ENCODE measurements around the gene LIMD2.
A peak's percentile ranks its signal among the peaks of the same experiment; 100 is the strongest.

LIMD2 gene

DNA sequence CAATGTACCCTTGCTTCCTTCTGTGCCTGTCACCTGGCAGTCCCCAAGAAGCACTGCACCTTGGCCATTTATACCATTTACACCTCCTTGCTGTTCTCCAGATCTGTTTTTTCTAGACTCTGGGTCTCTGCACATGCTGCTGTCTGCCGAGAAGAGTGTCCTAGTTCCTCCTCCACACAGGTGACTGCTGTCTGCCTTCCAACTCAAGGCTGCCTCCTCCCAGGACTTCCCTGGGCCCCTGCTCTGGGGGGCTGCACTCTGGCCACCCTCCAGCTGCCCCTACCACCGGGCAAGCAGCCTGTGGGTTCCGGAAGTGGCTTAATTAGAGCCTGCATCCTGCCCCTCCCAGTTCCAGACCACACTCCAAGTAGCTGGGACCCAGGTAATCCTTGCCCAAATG, 5.7 kb upstream of the LIMD2 start:
- H3K4me1 Mint-ChIP-seq (ENCODE audit: low read depth) = peaks cover 66% of the 10 kb centered on the region
- H3K36me3 Mint-ChIP-seq (ENCODE audit: low read depth) = peaks cover 59% of the 10 kb centered on the region
- H3K4me3 Mint-ChIP-seq = peak overlapping the region; percentile 61
- H3K9me3 Mint-ChIP-seq = no peaks in the 10 kb centered on the region
- no peak for DNase-seq (ENCODE audit: low spot score)
- H3K27ac Mint-ChIP-seq = peak overlapping the region; percentile 81
- H3K27me3 Mint-ChIP-seq (ENCODE audit: low read depth) = no peaks in the 10 kb centered on the region

GRCh38 chr17:63704836-63705235, 4.9 kb upstream of the LIMD2 start:
- peak overlapping the region; percentile 81 for H3K27ac Mint-ChIP-seq
- H3K9me3 Mint-ChIP-seq = no peaks in the 10 kb centered on the region
- H3K36me3 Mint-ChIP-seq (ENCODE audit: low read depth) = peaks cover 53% of the 10 kb centered on the region
- H3K4me1 Mint-ChIP-seq (ENCODE audit: low read depth) = peaks cover 61% of the 10 kb centered on the region
- H3K4me3 Mint-ChIP-seq = no peak overlapping the region
- no peak for DNase-seq (ENCODE audit: low spot score)
- no peaks in the 10 kb centered on the region for H3K27me3 Mint-ChIP-seq (ENCODE audit: low read depth)

DNA sequence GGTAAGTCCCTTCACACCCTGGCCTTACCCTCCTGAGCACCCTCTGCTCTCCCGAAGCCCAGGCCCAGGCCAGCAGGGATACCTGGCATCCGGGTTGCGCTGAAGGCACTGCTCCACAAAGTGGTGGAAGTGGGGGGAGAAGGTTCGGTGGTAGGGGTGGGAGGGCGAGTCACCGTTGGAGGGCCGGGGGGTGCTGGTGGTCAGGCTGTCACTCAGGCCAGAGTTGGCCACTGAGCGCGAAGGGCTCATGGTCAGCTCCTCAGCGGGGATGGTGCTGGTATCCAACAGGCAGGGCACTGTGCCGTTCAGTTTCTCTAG, 4.3 kb upstream of the LIMD2 start:
- Mint-ChIP-seq H3K27ac (no peak overlapping the region), H3K4me3 (no peak overlapping the region), H3K36me3 (ENCODE audit: low read depth) (peaks cover 51% of the 10 kb centered on the region), H3K4me1 (ENCODE audit: low read depth) (peaks cover 55% of the 10 kb centered on the region), H3K9me3 (no peaks in the 10 kb centered on the region), H3K27me3 (ENCODE audit: low read depth) (no peaks in the 10 kb centered on the region)
- no peak for DNase-seq (ENCODE audit: low spot score)

- peak overlapping the region; percentile 92 for H3K4me3 Mint-ChIP-seq
- no peaks in the 10 kb centered on the region for H3K9me3 Mint-ChIP-seq
- peaks cover 50% of the 10 kb centered on the region for H3K4me1 Mint-ChIP-seq (ENCODE audit: low read depth)
- peaks cover 47% of the 10 kb centered on the region for H3K36me3 Mint-ChIP-seq (ENCODE audit: low read depth)
- H3K27ac Mint-ChIP-seq = peak overlapping the region; percentile 67
- H3K27me3 Mint-ChIP-seq (ENCODE audit: low read depth) = no peaks in the 10 kb centered on the region
- no peak for DNase-seq (ENCODE audit: low spot score)
Observed at GRCh38 chr17:63703556-63704258, 3.8 kb upstream of the LIMD2 start.

DNA sequence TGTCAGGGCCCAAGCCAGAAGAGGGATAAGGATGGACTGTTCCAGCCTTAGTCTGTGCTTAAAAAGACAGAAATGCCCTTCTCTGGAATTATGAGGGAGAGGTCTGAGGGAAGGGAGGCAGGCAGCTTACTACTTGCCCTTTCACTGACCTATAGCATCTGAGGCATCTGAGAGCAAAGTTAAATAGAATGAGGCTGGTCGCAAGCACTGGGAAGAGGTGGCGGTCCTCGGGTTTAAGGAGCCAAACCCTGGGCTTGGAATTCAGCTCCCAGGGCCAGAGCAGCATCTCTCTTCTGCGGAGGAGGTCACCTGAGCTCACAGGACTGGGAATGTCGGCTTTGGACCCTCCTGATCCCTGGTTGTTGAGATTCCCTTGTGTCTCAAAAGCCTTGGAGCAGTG, 3.1 kb upstream of the LIMD2 start:
- Mint-ChIP-seq H3K27me3 (ENCODE audit: low read depth) (no peaks in the 10 kb centered on the region), H3K9me3 (no peaks in the 10 kb centered on the region), H3K4me3 (peak overlapping the region; percentile 92), H3K4me1 (ENCODE audit: low read depth) (peaks cover 49% of the 10 kb centered on the region), H3K36me3 (ENCODE audit: low read depth) (peaks cover 52% of the 10 kb centered on the region), H3K27ac (peak overlapping the region; percentile 94)
- DNase-seq (ENCODE audit: low spot score) = no peak

DNA sequence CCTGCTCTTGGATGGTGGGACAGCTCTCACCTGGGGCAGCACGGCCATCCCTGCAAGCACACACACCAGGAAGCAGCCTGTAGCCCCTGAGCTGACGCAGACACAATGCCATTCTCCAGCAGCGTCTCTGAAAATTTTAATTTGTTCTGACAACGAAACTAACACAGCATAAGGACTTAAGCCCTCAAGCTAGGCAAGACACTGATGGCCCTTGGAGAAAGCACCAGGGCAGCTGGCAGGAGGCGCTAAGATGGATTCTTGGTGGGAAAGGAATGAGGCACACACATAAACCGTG, 2.7 kb upstream of the LIMD2 start:
- peak overlapping the region; percentile 94 for H3K27ac Mint-ChIP-seq
- H3K36me3 Mint-ChIP-seq (ENCODE audit: low read depth) = peaks cover 55% of the 10 kb centered on the region

DNA sequence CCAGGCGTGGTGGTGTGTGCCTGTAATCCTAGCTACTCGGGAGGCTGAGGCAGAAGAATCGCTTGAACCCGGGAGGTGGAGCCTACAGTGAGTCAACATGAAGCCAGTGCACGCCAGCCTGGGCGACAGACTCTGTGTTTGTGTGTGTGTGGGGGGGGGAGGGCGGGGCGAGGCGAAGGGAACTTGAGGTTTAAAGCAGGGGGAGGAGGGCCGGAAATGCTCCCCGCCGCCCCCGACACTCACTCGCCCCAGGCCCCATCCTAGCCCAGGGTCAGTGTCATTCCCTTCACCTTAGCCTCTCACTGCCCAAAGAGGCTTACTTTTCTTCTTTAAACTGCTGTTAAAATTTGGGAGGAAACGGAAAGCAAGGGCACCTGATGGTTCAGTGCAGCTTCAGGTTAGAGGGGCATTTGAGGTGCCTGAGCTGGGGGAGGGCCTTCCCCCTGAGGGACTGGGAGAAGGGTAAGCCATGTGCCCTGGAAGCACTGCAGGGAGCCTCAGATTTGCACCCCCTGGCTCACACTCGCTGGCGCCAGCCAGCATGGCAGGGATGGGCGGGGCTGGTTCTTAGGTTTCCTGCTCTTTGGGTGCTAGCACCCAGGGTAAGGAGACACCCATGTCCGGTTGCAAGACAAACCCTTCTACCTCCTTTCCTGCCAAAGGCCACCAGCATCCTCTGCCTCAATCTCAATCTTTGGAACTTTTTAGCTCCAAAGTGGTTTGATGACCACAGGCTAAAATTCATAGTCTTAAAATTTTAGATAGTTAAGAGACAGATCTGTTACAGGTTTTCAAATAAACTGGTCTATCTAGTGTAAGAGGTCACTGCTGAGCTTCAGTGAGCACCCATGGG, 2.2 kb upstream of the LIMD2 start:
- H3K4me1 Mint-ChIP-seq (ENCODE audit: low read depth) = peaks cover 47% of the 10 kb centered on the region
- peak; percentile 74 for DNase-seq (ENCODE audit: low spot score)

More for the DNA sequence above, 2.7 kb upstream of the LIMD2 start:
- DNase-seq (ENCODE audit: low spot score) = no peak
- no peaks in the 10 kb centered on the region for H3K27me3 Mint-ChIP-seq (ENCODE audit: low read depth)
- no peaks in the 10 kb centered on the region for H3K9me3 Mint-ChIP-seq
- H3K4me3 Mint-ChIP-seq = peak overlapping the region; percentile 92
- peaks cover 49% of the 10 kb centered on the region for H3K4me1 Mint-ChIP-seq (ENCODE audit: low read depth)

DNA sequence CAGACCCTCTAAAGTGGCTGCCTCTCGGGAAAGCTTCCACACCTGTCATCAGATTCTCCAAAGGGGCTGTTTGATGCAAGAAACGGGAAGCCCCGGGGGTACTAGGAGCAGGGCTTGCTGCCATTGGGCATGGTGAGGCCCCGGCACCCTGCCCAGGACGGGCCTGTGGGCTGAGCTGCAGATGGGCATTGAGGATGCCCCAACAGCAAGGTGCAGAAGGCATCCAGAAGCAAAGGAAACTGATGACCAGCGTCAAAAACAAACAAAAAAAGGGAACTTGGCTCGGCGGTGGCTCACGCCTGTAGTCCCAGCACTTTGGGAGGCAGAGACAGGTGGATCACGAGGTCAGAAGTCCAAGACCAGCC, 1.5 kb upstream of the LIMD2 start:
- Mint-ChIP-seq H3K27ac (peak overlapping the region; percentile 94), H3K27me3 (ENCODE audit: low read depth) (no peaks in the 10 kb centered on the region), H3K9me3 (no peaks in the 10 kb centered on the region), H3K4me3 (peak overlapping the region; percentile 92), H3K36me3 (ENCODE audit: low read depth) (peaks cover 63% of the 10 kb centered on the region), H3K4me1 (ENCODE audit: low read depth) (peaks cover 48% of the 10 kb centered on the region)
- DNase-seq (ENCODE audit: low spot score) = no peak

More for the DNA sequence above, 2.2 kb upstream of the LIMD2 start:
- Mint-ChIP-seq H3K27me3 (ENCODE audit: low read depth) (no peaks in the 10 kb centered on the region), H3K4me3 (peak overlapping the region; percentile 92), H3K9me3 (no peaks in the 10 kb centered on the region), H3K27ac (peak overlapping the region; percentile 94), H3K36me3 (ENCODE audit: low read depth) (peaks cover 58% of the 10 kb centered on the region)

GRCh38 chr17:63700528-63701455, 867 bp upstream of the LIMD2 start:
- Mint-ChIP-seq H3K4me1 (ENCODE audit: low read depth) (peaks cover 47% of the 10 kb centered on the region), H3K4me3 (peak overlapping the region; percentile 92), H3K27ac (peak overlapping the region; percentile 94), H3K9me3 (no peaks in the 10 kb centered on the region), H3K36me3 (ENCODE audit: low read depth) (peaks cover 63% of the 10 kb centered on the region), H3K27me3 (ENCODE audit: low read depth) (no peaks in the 10 kb centered on the region)
- peak; percentile 64 for DNase-seq (ENCODE audit: low spot score)

DNA sequence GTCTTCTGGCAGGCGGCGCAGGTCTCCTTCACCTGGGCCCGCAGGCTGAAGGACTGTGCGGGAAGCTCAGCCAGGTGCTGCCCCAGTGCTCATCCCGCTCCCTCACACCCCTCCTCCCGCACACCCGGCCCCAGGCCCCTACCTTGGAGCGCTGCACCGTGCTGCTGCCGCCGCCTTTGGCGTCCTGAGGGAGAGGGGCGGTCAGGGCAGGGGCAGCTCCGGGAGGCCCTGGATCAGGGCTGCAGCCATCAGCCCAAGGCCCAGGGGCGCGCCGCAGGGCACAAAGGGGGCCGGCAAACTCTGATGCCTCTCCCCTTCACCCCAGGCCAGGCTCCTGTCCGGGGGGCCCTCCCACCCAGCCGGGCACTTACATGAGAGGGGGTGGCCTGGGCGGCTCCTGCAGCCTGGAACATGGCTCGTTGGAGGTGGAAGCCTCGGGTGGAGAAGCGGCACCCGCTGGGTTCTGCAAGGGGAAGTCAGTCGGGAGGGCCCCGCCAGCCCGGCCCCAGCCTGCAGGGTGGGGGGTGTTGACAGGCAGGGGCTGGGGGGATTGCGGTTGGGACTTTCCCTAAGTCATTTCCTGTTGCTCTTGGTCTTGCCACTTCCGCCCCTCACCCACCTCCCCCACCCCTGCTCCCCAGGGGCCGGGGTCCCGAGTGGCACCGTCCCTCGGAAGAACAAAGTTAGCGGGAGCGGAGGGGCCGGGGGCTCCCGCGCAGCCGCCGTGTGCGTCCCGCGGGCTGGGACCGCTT, 863 bp downstream of the LIMD2 start:
- Mint-ChIP-seq H3K36me3 (ENCODE audit: low read depth) (peaks cover 63% of the 10 kb centered on the region), H3K4me3 (peak overlapping the region; percentile 94), H3K27me3 (ENCODE audit: low read depth) (no peaks in the 10 kb centered on the region), H3K9me3 (no peaks in the 10 kb centered on the region), H3K4me1 (ENCODE audit: low read depth) (peaks cover 49% of the 10 kb centered on the region), H3K27ac (peak overlapping the region; percentile 94)
- peak; percentile 75 for DNase-seq (ENCODE audit: low spot score)

DNA sequence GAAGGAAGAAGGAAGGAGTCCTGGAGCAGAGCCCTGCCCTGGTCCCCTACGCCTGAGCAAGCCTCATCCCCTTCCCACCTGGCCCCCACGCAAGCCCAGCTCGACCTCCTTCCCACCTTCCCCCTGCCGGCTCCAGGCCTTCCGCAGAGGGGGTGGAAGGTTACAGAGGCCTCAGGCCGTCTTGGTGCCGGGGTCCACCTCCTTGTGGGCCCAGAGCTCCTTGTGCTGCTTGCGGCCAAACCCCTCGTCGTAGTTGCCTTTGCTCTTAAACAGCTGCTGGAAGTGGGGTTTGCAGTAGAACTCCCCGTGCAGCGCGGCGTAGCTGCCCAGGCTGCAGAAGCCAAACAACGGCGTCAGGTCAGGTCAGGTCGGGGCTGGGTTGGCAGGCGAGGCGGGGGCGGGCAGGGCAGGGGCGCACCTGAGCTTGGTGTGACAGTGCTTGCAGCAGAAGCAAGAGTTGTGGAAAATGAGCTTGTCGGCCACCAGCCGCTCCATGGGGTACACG, 1.5 kb downstream of the LIMD2 start:
- H3K9me3 Mint-ChIP-seq = no peaks in the 10 kb centered on the region
- H3K27ac Mint-ChIP-seq = peak overlapping the region; percentile 94
- peaks cover 43% of the 10 kb centered on the region for H3K4me1 Mint-ChIP-seq (ENCODE audit: low read depth)
- peak overlapping the region; percentile 94 for H3K4me3 Mint-ChIP-seq
- peaks cover 57% of the 10 kb centered on the region for H3K36me3 Mint-ChIP-seq (ENCODE audit: low read depth)
- H3K27me3 Mint-ChIP-seq (ENCODE audit: low read depth) = no peaks in the 10 kb centered on the region
- DNase-seq (ENCODE audit: low spot score) = peak; percentile 27

DNA sequence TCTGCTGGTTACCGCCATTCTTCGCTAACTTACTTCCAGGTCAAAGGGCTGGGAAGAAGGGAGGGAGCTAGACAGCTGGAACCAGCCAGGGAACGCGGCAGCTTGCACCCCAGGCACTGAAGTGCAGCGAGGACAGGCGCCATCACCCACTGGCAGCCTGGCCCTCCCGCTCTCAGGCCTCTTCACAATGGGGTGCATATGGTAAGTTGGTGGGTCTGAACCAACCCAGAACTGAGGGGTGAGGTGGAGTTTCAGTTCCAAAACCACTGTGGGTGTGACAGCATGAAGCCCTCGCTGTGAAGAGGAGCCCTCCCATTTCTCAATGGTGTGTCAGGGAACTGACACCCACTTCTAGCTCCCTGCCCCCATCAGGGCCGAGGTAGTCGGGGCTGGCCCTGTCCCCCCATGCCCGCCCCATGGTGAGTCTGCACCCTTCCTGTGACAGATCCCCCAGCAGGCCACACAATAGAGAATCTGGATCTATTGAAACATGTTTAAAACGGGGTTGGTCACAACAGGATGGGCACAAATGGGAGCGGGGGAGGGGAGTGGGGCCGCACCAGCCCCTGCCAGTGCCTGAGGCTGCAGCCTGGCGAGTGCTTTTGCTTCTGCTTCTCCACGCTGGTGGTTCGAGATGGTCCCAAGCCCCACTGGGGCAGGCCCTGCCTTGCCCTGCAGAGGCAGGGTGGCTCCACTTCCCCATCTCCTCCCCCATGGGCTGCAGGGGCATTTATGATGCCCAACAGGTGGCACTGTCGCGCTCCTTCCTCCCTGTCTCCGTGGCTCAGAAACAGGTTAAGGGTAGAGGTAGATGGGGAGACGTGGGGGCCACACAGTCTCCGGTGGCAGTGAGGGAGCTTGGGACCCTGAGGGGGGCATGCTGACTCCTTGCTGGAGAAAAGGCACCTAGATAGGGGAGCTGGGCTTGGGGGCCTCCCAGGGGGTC, 2.3 kb downstream of the LIMD2 start:
- Mint-ChIP-seq H3K27me3 (ENCODE audit: low read depth) (no peaks in the 10 kb centered on the region), H3K4me3 (peak overlapping the region; percentile 94), H3K9me3 (no peaks in the 10 kb centered on the region), H3K27ac (peak overlapping the region; percentile 94), H3K36me3 (ENCODE audit: low read depth) (peaks cover 49% of the 10 kb centered on the region), H3K4me1 (ENCODE audit: low read depth) (peaks cover 36% of the 10 kb centered on the region)
- DNase-seq (ENCODE audit: low spot score) = peak; percentile 74
